CD1c-positive myeloid dendritic cell (primary cell): ENCODE data around the gene CATSPERE.
"Not testable (repeated sequence)": the region's sequence is repeated elsewhere in the genome, so short reads cannot be mapped to it uniquely, and the experiment has no call there.

Experiments
- DNase-seq: peaks from one replicate; pipeline ENCODE4 v3.0.0-alpha.2; 2016; ENCODE audit errors: extremely low spot score

Gene CATSPERE

DNA sequence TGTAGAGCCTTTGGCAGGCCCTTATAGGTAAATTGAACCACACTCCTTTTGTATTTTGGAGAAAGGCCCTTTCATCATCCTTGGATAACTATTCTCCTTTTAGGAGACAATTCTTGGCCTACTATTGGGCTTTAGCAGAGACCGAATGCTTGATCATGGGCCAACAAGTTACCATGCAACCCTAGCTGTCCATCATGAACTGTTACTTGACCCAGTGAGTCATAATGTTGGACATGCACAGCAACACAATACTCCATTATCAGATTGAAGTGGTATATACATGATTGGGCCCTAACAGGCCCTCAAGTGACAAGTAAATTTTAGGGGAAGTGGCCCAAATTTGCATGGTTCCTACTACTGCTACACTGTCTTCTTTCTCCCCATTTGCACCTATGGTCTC lies 84.4 kb downstream of the CATSPERE start:
- DNase-seq = no peak

DNA sequence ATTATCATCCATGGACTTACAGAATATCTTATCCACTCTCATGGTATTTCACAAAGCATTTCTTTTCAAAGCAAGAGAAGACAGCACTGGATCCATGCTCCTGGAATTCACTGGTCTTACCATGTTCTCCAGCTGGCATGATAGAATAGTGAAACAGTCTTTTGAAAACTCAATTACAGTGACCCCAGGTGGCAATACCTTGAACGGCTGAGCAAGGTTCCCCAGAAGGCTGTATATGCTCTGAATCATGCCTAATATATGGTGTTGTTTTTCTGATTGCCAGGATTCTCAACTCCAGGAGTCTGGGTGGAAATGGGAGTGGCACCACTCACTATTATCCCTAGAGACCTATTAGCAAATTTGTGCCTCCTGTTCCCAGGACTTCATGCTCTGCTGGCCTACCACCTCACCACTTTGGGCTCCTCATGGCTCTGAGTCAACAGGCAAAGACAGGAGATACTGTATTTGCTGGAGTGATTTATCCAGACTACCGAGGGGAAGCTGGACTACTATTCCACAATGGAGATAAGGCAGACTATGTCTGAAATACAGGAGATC lies 87.6 kb downstream of the CATSPERE start:
- no peak for DNase-seq

- DNase-seq = no peak
These were observed 91.3 kb downstream of the CATSPERE start for GRCh38 chr1:244552336-244552735.

GRCh38 chr1:244556263-244556662 lies 95.2 kb downstream of the CATSPERE start:
- no peak for DNase-seq

DNA sequence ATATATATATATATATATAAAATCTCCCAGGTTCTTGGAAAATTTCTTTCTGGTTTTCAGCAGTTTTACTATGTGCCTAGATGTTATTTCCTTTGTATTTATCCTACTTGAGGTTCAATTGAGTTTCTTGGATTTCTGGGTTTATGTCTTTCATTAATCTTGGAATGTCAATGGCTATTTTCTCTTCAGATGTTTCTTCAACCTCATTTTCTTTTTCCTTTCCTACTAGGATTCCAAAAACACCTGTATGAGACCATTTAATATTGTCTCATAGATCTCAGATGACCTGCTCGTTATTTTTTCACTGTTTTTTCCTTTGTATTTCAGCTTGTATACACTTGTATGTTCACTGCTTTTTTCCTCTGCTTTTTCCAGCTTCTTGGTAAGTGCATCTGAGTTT lies 96.5 kb downstream of the CATSPERE start:
- no peak for DNase-seq

- DNase-seq = no peak
These were observed 98.5 kb downstream of the CATSPERE start for GRCh38 chr1:244559561-244559960.

GRCh38 chr1:244562877-244563276 lies 101.8 kb downstream of the CATSPERE start:
- DNase-seq = not testable (repeated sequence)

DNA sequence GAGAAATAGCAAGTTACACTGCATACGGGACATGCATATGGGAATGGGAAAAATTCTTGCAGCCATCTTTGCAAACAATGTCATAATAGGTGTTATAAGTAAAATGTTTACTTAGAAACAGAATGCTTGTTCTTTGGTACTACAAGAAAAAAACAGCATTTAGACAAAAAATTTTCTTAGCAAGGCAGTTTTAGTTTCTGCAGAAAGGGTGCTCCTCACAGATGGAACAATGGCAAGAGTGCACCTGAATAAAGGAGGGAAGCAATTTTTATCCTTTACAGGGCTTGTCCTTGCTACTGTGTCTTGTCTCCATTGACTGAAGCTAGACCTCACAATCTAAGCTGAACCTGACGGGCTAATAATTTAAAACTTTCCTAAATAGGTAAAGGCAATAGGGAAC lies 112.7 kb downstream of the CATSPERE start:
- no peak for DNase-seq

- DNase-seq = peak; percentile 10
These were observed 115.3 kb downstream of the CATSPERE start for GRCh38 chr1:244576259-244576892.

- not testable (repeated sequence) for DNase-seq
These were observed 117.1 kb downstream of the CATSPERE start for GRCh38 chr1:244578205-244578604.

- DNase-seq = no peak
These were observed 122.4 kb downstream of the CATSPERE start for GRCh38 chr1:244583358-244583982.

GRCh38 chr1:244585867-244586266 lies 124.8 kb downstream of the CATSPERE start:
- no peak for DNase-seq

- DNase-seq = no peak
These were observed 129.6 kb downstream of the CATSPERE start for GRCh38 chr1:244590670-244591069.

- no peak for DNase-seq
These were observed 137.5 kb downstream of the CATSPERE start for GRCh38 chr1:244598611-244599010.

- peak; percentile 84 for DNase-seq
These were observed 138.9 kb downstream of the CATSPERE start for GRCh38 chr1:244599937-244600350.

GRCh38 chr1:244601336-244601735 lies 140.3 kb downstream of the CATSPERE start:
- DNase-seq = no peak

- peak; percentile 72 for DNase-seq
These were observed 142.4 kb downstream of the CATSPERE start for GRCh38 chr1:244603498-244603897.

- DNase-seq = no peak
These were observed 144.8 kb downstream of the CATSPERE start for GRCh38 chr1:244605835-244606370.

DNA sequence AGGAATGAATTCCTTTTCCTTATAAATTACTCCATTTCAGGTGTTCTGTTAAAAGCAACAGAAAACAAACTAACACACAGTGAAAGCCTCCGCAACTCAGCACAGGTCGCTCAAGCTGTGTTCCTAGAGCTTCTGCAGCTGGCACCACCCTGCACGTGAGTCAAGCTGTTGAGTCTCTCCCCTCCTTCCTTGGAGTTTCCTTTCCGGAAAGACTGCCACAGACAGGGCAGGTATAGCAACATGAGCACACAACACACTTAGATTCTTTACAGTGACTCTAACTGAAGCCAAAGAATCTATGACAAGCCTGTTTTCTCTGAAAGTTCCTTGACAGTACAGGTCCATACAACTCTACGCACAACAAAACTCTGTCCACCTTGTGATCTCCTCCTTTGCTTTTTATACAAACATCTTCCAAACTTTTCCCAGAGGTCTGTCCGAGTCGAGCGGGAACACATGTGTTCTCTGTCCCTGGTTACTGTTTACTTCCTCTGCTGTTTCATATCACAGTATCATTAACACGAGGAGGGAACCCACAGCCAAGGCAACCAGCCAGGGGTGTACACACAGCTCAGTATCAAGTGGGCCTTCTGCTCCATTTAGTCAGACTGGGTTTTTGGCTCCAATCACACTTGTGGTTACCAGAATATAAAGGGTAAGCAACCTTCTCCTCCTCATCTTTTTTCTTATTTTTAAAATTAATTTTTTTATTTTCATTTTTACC lies 153.2 kb downstream of the CATSPERE start:
- DNase-seq = no peak

DNA sequence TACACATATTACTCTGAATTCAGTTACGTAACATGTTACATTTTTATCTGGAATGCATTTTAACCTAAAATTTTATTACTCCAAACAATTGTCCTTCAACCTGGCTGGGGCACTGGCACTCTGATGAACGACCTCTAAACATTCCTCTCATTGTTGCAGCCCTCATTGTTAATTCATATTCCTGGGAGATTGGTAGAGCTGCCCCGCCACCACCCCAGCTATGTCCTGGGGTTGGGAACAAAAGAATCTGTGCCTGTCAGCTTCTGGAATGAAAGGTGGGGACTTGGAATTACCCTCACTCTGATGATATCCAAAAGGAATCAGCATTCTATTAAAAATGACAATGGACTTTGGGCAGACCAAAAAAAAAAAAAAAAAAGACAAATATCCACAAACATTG lies 153.8 kb downstream of the CATSPERE start:
- DNase-seq = no peak

GRCh38 chr1:244615301-244615700 lies 154.2 kb downstream of the CATSPERE start:
- no peak for DNase-seq

DNA sequence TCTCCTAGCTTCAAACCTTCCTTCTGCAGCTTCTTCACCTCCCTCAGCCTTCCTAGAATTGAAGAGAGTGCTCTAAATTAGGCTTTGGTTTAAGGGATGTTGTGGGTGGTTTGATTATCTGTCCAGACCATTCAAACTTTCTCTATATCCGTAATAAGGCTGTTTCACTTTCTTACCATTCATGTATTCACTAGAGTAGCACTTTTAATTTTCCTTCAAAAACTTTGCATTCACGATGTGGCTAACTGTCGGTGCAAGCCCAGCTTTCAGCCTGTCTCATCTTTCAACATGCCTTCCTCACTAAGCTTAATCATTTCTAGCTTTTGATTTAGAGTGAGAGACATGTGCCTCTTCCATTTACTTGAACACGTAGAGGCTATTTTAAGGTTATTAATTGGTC lies 165.6 kb downstream of the CATSPERE start:
- no peak for DNase-seq
